KMS-11 (cell line): Measurements from ENCODE around the gene SLC7A14.

ENCODE experiments used
- H2AFZ ChIP-seq: fragments of 200-600 bp; sonication (generic); 2 replicates; pipeline ENCODE4 v1.6.1; 2016; ENCODE audit warnings: antibody characterized with exemption, mixed run types, low read depth
- H3K27ac ChIP-seq: fragments of 200-600 bp; sonication (generic); 2 replicates; pipeline ENCODE4 v1.6.1; 2016; ENCODE audit warnings: mild to moderate bottlenecking, mixed run types
- H3K27me3 ChIP-seq: fragments of 200-600 bp; sonication (generic); 2 replicates; pipeline ENCODE4 v1.6.1; 2017; ENCODE audit warnings: mild to moderate bottlenecking, low read depth, mixed run types, moderate library complexity; ENCODE audit not compliant: insufficient read depth
- H3K36me3 ChIP-seq: fragments of 200-600 bp; sonication (generic); 2 replicates; pipeline ENCODE4 v1.6.1; 2017; ENCODE audit warnings: mild to moderate bottlenecking, mixed run types; ENCODE audit not compliant: insufficient read depth
- H3K4me1 ChIP-seq: fragments of 200-600 bp; sonication (generic); 2 replicates; pipeline ENCODE4 v1.6.1; 2016; ENCODE audit warnings: mild to moderate bottlenecking, low read depth, mixed run types; ENCODE audit not compliant: poor library complexity, severe bottlenecking
- H3K4me2 ChIP-seq: fragments of 200-600 bp; sonication (generic); 2 replicates; pipeline ENCODE4 v1.7.0; 2016; ENCODE audit warnings: mild to moderate bottlenecking, mixed run types
- H3K4me3 ChIP-seq: fragments of 200-600 bp; sonication (generic); IDR thresholded peaks from 2 replicates; pipeline ENCODE4 v1.6.1; 2017; ENCODE audit warnings: low read depth, low read length, mixed read lengths; ENCODE audit not compliant: insufficient read depth
- H3K79me2 ChIP-seq: fragments of 200-600 bp; sonication (generic); 2 replicates; pipeline ENCODE4 v1.6.1; 2016; ENCODE audit warnings: low read depth, mixed run types; ENCODE audit not compliant: insufficient read depth
- H3K9ac ChIP-seq: fragments of 200-600 bp; sonication (generic); 2 replicates; pipeline ENCODE4 v1.6.1; 2016; ENCODE audit warnings: mild to moderate bottlenecking, mixed run types
- H4K20me1 ChIP-seq: fragments of 200-600 bp; sonication (generic); 2 replicates; pipeline ENCODE4 v1.6.1; 2016; ENCODE audit warnings: mild to moderate bottlenecking, mixed run types; ENCODE audit not compliant: insufficient read depth
- CTCF ChIP-seq: fragments of 200-600 bp; sonication (generic); conservative IDR thresholded peaks from 2 replicates; pipeline ENCODE4 v1.6.1; 2017; ENCODE audit warnings: low read depth, mild to moderate bottlenecking, antibody characterized with exemption, low read length, moderate library complexity, mixed read lengths

The SLC7A14 gene

GRCh38 chr3:170553788-170554757 lies 31.8 kb downstream of the SLC7A14 start:
- no peak for TF ChIP-seq CTCF
- no peaks in the 10 kb centered on the region for H3K4me1 ChIP-seq
- H3K79me2 ChIP-seq: no peaks in the 10 kb centered on the region
- no peak overlapping the region for H3K4me3 ChIP-seq
- no peak overlapping the region for H3K9ac ChIP-seq
- no peaks in the 10 kb centered on the region for H4K20me1 ChIP-seq
- no peak overlapping the region for H2AFZ ChIP-seq
- no peak overlapping the region for H3K4me2 ChIP-seq
- no peaks in the 10 kb centered on the region for H3K36me3 ChIP-seq
- H3K27ac ChIP-seq: no peak overlapping the region
- no peaks in the 10 kb centered on the region for H3K27me3 ChIP-seq

- no peak overlapping the region for H2AFZ ChIP-seq
Observed at GRCh38 chr3:170551252-170551651, 34.6 kb downstream of the SLC7A14 start.

DNA sequence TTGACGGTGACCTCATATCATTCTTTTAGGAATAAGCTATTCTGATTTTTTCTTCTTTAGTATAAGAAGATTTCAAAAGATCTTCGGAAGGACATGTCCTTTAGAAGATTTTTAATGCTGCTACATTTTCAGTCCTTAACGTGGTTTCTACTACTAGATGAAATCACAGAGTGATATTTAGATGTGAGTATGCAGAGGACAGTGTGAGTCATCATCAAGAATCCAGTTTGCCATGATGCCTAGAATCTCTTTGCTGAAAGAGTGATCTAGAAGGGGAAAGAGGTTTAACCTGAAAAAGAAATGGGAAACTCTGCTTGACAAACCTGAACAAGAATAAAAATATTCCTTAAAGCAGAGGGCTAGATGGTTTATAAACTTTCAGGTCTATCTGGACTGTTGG lies 43.2 kb downstream of the SLC7A14 start:
- H3K9ac ChIP-seq: no peak overlapping the region
- H3K27ac ChIP-seq: no peak overlapping the region
- no peak overlapping the region for H3K4me3 ChIP-seq
- no peak overlapping the region for H2AFZ ChIP-seq
- TF ChIP-seq CTCF: no peak
- H3K27me3 ChIP-seq: no peaks in the 10 kb centered on the region
- no peaks in the 10 kb centered on the region for H4K20me1 ChIP-seq
- H3K4me1 ChIP-seq: no peaks in the 10 kb centered on the region
- H3K79me2 ChIP-seq: no peaks in the 10 kb centered on the region
- H3K36me3 ChIP-seq: no peaks in the 10 kb centered on the region
- H3K4me2 ChIP-seq: no peak overlapping the region

More at GRCh38 chr3:170551252-170551651, 34.6 kb downstream of the SLC7A14 start:
- Histone ChIP-seq H3K9ac (no peak overlapping the region), H3K27ac (no peak overlapping the region), H3K79me2 (no peaks in the 10 kb centered on the region), H3K36me3 (no peaks in the 10 kb centered on the region), H3K4me1 (no peaks in the 10 kb centered on the region), H4K20me1 (no peaks in the 10 kb centered on the region), H3K27me3 (no peaks in the 10 kb centered on the region), H3K4me3 (no peak overlapping the region), H3K4me2 (no peak overlapping the region)
- TF ChIP-seq CTCF: no peak

DNA sequence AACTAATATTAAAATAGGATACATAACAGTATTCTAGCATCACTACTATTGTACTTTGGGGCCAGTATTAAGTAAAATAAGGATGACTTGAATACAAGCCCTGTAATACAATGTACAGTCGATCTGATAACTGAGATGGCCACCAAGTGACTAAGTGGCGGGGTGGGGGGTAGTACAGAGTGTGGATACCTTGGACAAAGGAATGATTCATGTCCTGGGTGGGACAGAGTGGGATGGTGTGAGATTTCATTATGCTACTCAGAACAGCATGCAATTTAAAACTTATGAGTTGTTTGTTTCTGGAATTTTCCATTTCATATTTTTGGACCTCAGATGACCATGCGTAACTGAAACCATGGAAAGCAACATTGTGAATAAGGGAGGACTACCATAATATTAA lies 46.0 kb downstream of the SLC7A14 start:
- Histone ChIP-seq H4K20me1 (no peaks in the 10 kb centered on the region), H2AFZ (no peak overlapping the region), H3K9ac (no peak overlapping the region), H3K4me1 (no peaks in the 10 kb centered on the region), H3K36me3 (no peaks in the 10 kb centered on the region), H3K4me3 (no peak overlapping the region), H3K79me2 (no peaks in the 10 kb centered on the region), H3K4me2 (no peak overlapping the region), H3K27ac (no peak overlapping the region), H3K27me3 (no peaks in the 10 kb centered on the region)
- no peak for TF ChIP-seq CTCF
